HepG2 (cell line): Measurements from ENCODE around the gene DDX11. TPM values are rescaled to one million over a fixed set of nuclear protein-coding genes. Genes with fewer than 3 reads are reported as not detected.

Source experiments
- ATAC-seq: fragments of 200-7000 bp; cut with Tn5 transposase; 3 replicates; pipeline ENCODE4 v1.9.1; 2020; ENCODE audit warnings: mild to moderate bottlenecking, moderate library complexity
- BruUV-seq: library from RNA; stranded (reverse); fragments of 400-500 nt; replicated peaks from 2 replicates; lab custom pipeline; 2021; lab: Mats Ljungman, UMichigan
- CTCF ChIA-PET: fragments of 300-600 bp; formaldehyde crosslinking; extraction: SDS; loops from one replicate; lab custom pipeline; 2021; ENCODE audit warnings: low total read pairs, inconsistent platforms, low intra/inter-chr PET ratio; lab: Yijun Ruan, JAX
- POLR2A ChIA-PET: fragments of 350-600 bp; sonication (Branson Sonifier 250); formaldehyde crosslinking; loops from one replicate; lab custom pipeline; 2020; ENCODE audit warnings: antibody characterized with exemption, inconsistent platforms; lab: Yijun Ruan, JAX
- DNase-seq: peaks from one replicate; pipeline ENCODE4 v3.0.0-alpha.2; 2015; ENCODE audit warnings: low spot score
- FAIRE-seq: peaks from 3 replicates; lab custom pipeline; 2011; peaks lifted over from hg19 to GRCh38; lab: Jason Lieb, UNC
- H2AFZ ChIP-seq: one replicate; pipeline ENCODE4 v1.6.1; 2011; ENCODE audit warnings: low read length, inconsistent platforms
- H3K27ac ChIP-seq: fragments of 300-600 bp; 3 replicates; pipeline ENCODE4 v1.8.0; 2011; ENCODE audit warnings: mixed run types, mild to moderate bottlenecking, mixed read lengths, low read length, inconsistent platforms; ENCODE audit not compliant: insufficient read depth; ENCODE audit errors: extremely low read length
- H3K27me3 ChIP-seq, 2 experiments: fragments of 200-600 bp in 1 of 2; 2 replicates in 1 of 2; 3 replicates in 1 of 2; pipeline versions ENCODE4 v1.6.0 to v1.8.0; 2011; ENCODE audit warnings: low read length in 2 of 2, mild to moderate bottlenecking in 2 of 2, moderate library complexity in 2 of 2, inconsistent platforms in 1 of 2; ENCODE audit not compliant: insufficient read depth in 2 of 2, control insufficient read depth in 1 of 2
- H3K36me3 ChIP-seq, 2 experiments: fragments of 200-600 bp in 1 of 2; replicated peaks in 1 of 2; 2 replicates in 1 of 2; 3 replicates in 1 of 2; pipeline versions ENCODE4 v1.5.1 to v1.8.0; 2011; ENCODE audit warnings: low read length in 2 of 2, inconsistent platforms in 1 of 2; ENCODE audit not compliant: insufficient read depth in 2 of 2, control insufficient read depth in 1 of 2
- H3K4me1 ChIP-seq: 2 replicates; pipeline ENCODE4 v1.5.1; 2012; ENCODE audit warnings: low read length, inconsistent platforms; ENCODE audit not compliant: insufficient read depth
- H3K4me2 ChIP-seq: 2 replicates; pipeline ENCODE4 v1.6.0; 2011; ENCODE audit warnings: low read depth, low read length, inconsistent platforms
- H3K4me3 ChIP-seq, 3 experiments: fragments of 200-600 bp in 1 of 3; sonication (generic), shearing (Covaris generic) in 1 of 3; replicated peaks in 1 of 3; 2 replicates each; pipeline ENCODE4 v1.5.1; 2011 to 2016; ENCODE audit warnings: low read length in 3 of 3, inconsistent platforms in 2 of 3, low read depth in 2 of 3, mild to moderate bottlenecking in 2 of 3, control low read depth in 1 of 3, mixed read lengths in 1 of 3; ENCODE audit not compliant: insufficient read depth in 1 of 3
- H3K79me2 ChIP-seq: one replicate; pipeline ENCODE4 v1.6.1; 2011; ENCODE audit warnings: low read length, inconsistent platforms; ENCODE audit not compliant: insufficient read depth
- H3K9ac ChIP-seq: 2 replicates; pipeline ENCODE4 v1.6.0; 2011; ENCODE audit warnings: mild to moderate bottlenecking, low read depth, low read length, inconsistent platforms; ENCODE audit not compliant: insufficient read depth
- H3K9me3 ChIP-seq: 2 replicates; pipeline ENCODE4 v1.5.1; 2012; ENCODE audit warnings: mild to moderate bottlenecking, low read length
- H4K20me1 ChIP-seq: 2 replicates; pipeline ENCODE4 v1.6.0; 2011; ENCODE audit warnings: inconsistent platforms, mild to moderate bottlenecking, low read length, moderate library complexity; ENCODE audit not compliant: insufficient read depth
- ZNF780A ChIP-seq: sonication (generic); formaldehyde crosslinking; IDR thresholded peaks from 2 replicates; pipeline ENCODE4 v1.8.0; 2022; ENCODE audit warnings: mild to moderate bottlenecking, missing genetic modification reagents, moderate library complexity
- WGBS: methylation state at CpG from one replicate; pipeline ENCODE4 v1.1.6; 2017; ENCODE audit warnings: low lambda C conversion rate; 5-methylcytosine and 5-hydroxymethylcytosine counted together
- in situ Hi-C: cut with HindIII; loops from 2 replicates; pipeline ENCODE4 v1.10.0; 2017; ENCODE audit warnings: low pct_unique_long_range_greater_than_20kb; ENCODE audit not compliant: extremely low pct_ligation_motif_present
- intact Hi-C: fragments of 100-400 bp; cut with micrococcal nuclease; formaldehyde crosslinking; loops from one replicate; pipeline ENCODE4 v1.10.0; 2022; ENCODE audit not compliant: unreplicated experiment
- polyA plus RNA-seq, 8 experiments: library from polyadenylated mRNA; depleted of rRNA in 3 of 8; stranded (reverse) in 7 of 8; unstranded in 1 of 8; fragments of >200 nt; fragmentation: Illumina TruSeq in 4 of 8; extraction: Trizol in 4 of 8; gene quantifications; 2 replicates each; pipeline versions ENCODE4 v1.2.1 to v1.2.3, GENCODE V29; 2011 to 2016; ENCODE audit warnings: low read depth in 4 of 8, missing spikeins in 1 of 8, mixed read lengths in 1 of 8; ENCODE audit not compliant: insufficient read depth in 1 of 8
- total RNA-seq, 5 experiments: library from RNA; depleted of rRNA; stranded (reverse); fragments of >200 nt; fragmentation: Illumina TruSeq; extraction: Trizol; gene quantifications; 2 replicates each; pipeline ENCODE4 v1.2.3, GENCODE V29; 2016; ENCODE audit warnings: low read depth in 1 of 5
- TF ChIP-seq, protein P1 (sequence below): sonication (generic); formaldehyde crosslinking; IDR thresholded peaks from 2 replicates; pipeline ENCODE4 v1.8.0; 2022; ENCODE audit warnings: mild to moderate bottlenecking, missing genetic modification reagents; ENCODE audit not compliant: insufficient replicate concordance

Gene DDX11
- total and polyA plus RNA-seq, 2 of the 13 experiments (the other 11 are each of a cell fraction or from before 2014, with no cell fraction given) = 23.9 to 40.8 TPM

DNA sequence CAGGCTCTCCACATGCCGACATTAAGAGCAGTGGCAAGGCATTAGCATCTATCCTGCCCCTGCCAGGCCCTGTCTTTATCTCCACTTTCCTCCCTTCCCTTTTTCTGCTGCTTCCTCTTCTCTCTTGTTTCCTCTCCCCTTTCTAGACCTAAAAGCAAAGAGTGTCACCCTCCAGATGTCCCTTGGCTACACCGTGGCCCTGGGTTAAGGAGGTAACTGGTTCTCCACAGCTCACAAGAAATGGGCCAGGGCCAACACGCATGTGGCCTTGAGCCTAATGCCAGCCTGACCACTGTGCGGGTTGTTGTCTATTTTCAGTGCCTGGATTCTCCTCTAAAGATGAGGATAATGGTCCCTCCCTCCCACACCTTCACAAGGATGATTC is 41.7 kb upstream of the DDX11 start:
- CTCF ChIA-PET = no interaction called here
- H3K4me2 ChIP-seq = no peak overlapping the region
- no TSS peak for BruUV-seq
- H3K9me3 ChIP-seq = no peaks in the 10 kb centered on the region
- no peak overlapping the region for H2AFZ ChIP-seq
- 29% methylated on average over 4 of the region's 4 CpGs for WGBS
- no peaks in the 10 kb centered on the region for H4K20me1 ChIP-seq
- no peaks in the 10 kb centered on the region for H3K4me1 ChIP-seq
- POLR2A ChIA-PET = no interaction called here
- DNase-seq (no peak), FAIRE-seq (no peak), ATAC-seq (no peak)
- no peak overlapping the region for H3K27ac ChIP-seq
- in situ Hi-C loops = no loop called here
- H3K4me3 ChIP-seq = no peak overlapping the region
- no peak overlapping the region for H3K9ac ChIP-seq
- no peaks in the 10 kb centered on the region for H3K79me2 ChIP-seq
- H3K36me3 ChIP-seq = no peaks in the 10 kb centered on the region
- intact Hi-C loops = no loop called here
- TF ChIP-seq, protein P1, sequence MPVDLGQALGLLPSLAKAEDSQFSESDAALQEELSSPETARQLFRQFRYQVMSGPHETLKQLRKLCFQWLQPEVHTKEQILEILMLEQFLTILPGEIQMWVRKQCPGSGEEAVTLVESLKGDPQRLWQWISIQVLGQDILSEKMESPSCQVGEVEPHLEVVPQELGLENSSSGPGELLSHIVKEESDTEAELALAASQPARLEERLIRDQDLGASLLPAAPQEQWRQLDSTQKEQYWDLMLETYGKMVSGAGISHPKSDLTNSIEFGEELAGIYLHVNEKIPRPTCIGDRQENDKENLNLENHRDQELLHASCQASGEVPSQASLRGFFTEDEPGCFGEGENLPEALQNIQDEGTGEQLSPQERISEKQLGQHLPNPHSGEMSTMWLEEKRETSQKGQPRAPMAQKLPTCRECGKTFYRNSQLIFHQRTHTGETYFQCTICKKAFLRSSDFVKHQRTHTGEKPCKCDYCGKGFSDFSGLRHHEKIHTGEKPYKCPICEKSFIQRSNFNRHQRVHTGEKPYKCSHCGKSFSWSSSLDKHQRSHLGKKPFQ (CRISPR knock-in tag) = no peak
- TF ChIP-seq, all 625 proteins: peak for 0
- H3K27me3 ChIP-seq = peaks cover 0 to 2% of the 10 kb centered on the region in 2 experiments; a peak in 1 of 5 replicates

DNA sequence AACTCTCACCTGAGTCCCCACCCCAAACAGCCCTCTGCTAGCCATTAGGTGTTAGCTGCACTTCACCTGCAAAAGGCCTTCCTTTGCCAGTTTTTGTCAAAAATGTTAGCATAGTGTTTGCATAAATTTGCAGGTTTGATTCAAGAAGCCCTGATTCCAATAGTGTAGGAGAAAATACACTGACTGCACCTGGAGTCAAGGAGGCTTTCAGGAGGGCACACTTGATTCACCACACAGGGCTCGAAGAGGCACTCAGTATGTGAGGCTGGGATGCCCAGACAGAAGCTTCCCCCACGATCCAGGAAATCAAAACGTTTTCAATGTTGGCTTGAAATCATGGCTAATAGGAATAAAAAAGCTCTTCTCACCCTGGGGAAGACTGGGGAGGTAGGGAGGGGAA is 40.5 kb upstream of the DDX11 start:
- Histone ChIP-seq H3K27ac (no peak overlapping the region), H3K9me3 (no peaks in the 10 kb centered on the region), H3K4me3 (no peak overlapping the region), H3K27me3 (peaks cover 0 to 2% of the 10 kb centered on the region in 2 experiments; a peak in 1 of 5 replicates), H3K79me2 (no peaks in the 10 kb centered on the region), H3K4me1 (no peaks in the 10 kb centered on the region), H3K36me3 (no peaks in the 10 kb centered on the region), H4K20me1 (no peaks in the 10 kb centered on the region), H3K9ac (no peak overlapping the region), H3K4me2 (no peak overlapping the region), H2AFZ (no peak overlapping the region)
- no peak for TF ChIP-seq ZNF780A (CRISPR knock-in tag)
- 18% methylated on average over 3 of the region's 3 CpGs for WGBS
- ATAC-seq (no peak), DNase-seq (no peak), FAIRE-seq (no peak)
- ChIA-PET POLR2A (no interaction called here), CTCF (no interaction called here)
- intact Hi-C loops (no loop called here), in situ Hi-C loops (no loop called here)
- no TSS peak for BruUV-seq
